H9 (cell line): ENCODE results near the gene APP. TPM values are rescaled to one million over a fixed set of nuclear protein-coding genes. Genes with fewer than 3 reads are reported as not detected.
A peak's percentile ranks its signal among the peaks of the same experiment; 100 is the strongest.

ENCODE experiments used
- DNase-seq: peaks from one replicate; pipeline ENCODE4 v3.0.0-alpha.2; 2017
- H2AFZ ChIP-seq: one replicate; pipeline ENCODE4 v1.6.1; 2013; ENCODE audit warnings: mild to moderate bottlenecking, low read length, control low read depth, moderate library complexity
- H2AK5ac ChIP-seq: 2 replicates; pipeline ENCODE4 v1.6.1; 2013; ENCODE audit warnings: low read length, control low read depth, mixed read lengths; ENCODE audit not compliant: insufficient read length
- H2BK120ac ChIP-seq: one replicate; pipeline ENCODE4 v1.6.1; 2013; ENCODE audit warnings: low read depth, mild to moderate bottlenecking, low read length, control low read depth, inconsistent platforms; ENCODE audit not compliant: poor library complexity, severe bottlenecking
- H2BK12ac ChIP-seq: 2 replicates; pipeline ENCODE4 v1.6.1; 2013; ENCODE audit warnings: low read length, control low read depth, mixed read lengths, low read depth; ENCODE audit not compliant: insufficient read length
- H2BK15ac ChIP-seq: 2 replicates; pipeline ENCODE4 v1.6.1; 2013; ENCODE audit warnings: low read depth, low read length, control low read depth
- H2BK20ac ChIP-seq: one replicate; pipeline ENCODE4 v1.6.1; 2013; ENCODE audit warnings: low read depth, mild to moderate bottlenecking, low read length, control low read depth, inconsistent platforms; ENCODE audit not compliant: poor library complexity, severe bottlenecking
- H2BK5ac ChIP-seq: 2 replicates; pipeline ENCODE4 v1.6.1; 2013; ENCODE audit warnings: low read length, control low read depth, mixed read lengths; ENCODE audit not compliant: insufficient read length
- H3K14ac ChIP-seq: 2 replicates; pipeline ENCODE4 v1.6.1; 2013; ENCODE audit warnings: low read length, control low read depth; ENCODE audit not compliant: insufficient read depth
- H3K18ac ChIP-seq: 2 replicates; pipeline ENCODE4 v1.6.1; 2013; ENCODE audit warnings: low read depth, mild to moderate bottlenecking, mixed read lengths, low read length, control low read depth; ENCODE audit not compliant: insufficient read length
- H3K23ac ChIP-seq: 2 replicates; pipeline ENCODE4 v1.6.1; 2013; ENCODE audit warnings: low read length, control low read depth, mixed read lengths, low read depth; ENCODE audit not compliant: insufficient read length
- H3K23me2 ChIP-seq: 2 replicates; pipeline ENCODE4 v1.6.1; 2013; ENCODE audit warnings: low read depth, mild to moderate bottlenecking, mixed read lengths, low read length, control low read depth; ENCODE audit not compliant: insufficient read length, poor library complexity, severe bottlenecking
- H3K27ac ChIP-seq: 2 replicates; pipeline ENCODE4 v1.5.1; 2013; ENCODE audit warnings: low read length, control low read depth, mixed read lengths, low read depth; ENCODE audit not compliant: insufficient read length
- H3K27me3 ChIP-seq: 2 replicates; pipeline ENCODE4 v1.6.1; 2013; ENCODE audit warnings: low read length, control low read depth, inconsistent platforms; ENCODE audit not compliant: insufficient read depth
- H3K4ac ChIP-seq: 2 replicates; pipeline ENCODE4 v1.6.1; 2013; ENCODE audit warnings: low read depth, mild to moderate bottlenecking, control low read depth, inconsistent platforms, low read length, moderate library complexity
- H3K4me1 ChIP-seq: 2 replicates; pipeline ENCODE4 v1.6.1; 2013; ENCODE audit warnings: low read length, control low read depth, inconsistent platforms; ENCODE audit not compliant: insufficient read depth
- H3K4me2 ChIP-seq: 2 replicates; pipeline ENCODE4 v1.6.1; 2013; ENCODE audit warnings: low read length, control low read depth, mixed read lengths; ENCODE audit not compliant: insufficient read length, insufficient read depth
- H3K56ac ChIP-seq: 2 replicates; pipeline ENCODE4 v1.6.1; 2013; ENCODE audit warnings: low read depth, mild to moderate bottlenecking, mixed read lengths, low read length, control low read depth; ENCODE audit not compliant: insufficient read length
- H3K79me1 ChIP-seq: 2 replicates; pipeline ENCODE4 v1.6.1; 2013; ENCODE audit warnings: low read depth, mild to moderate bottlenecking, moderate library complexity, low read length, control low read depth, inconsistent platforms; ENCODE audit not compliant: insufficient read depth, poor library complexity, severe bottlenecking
- H3K79me2 ChIP-seq: 2 replicates; pipeline ENCODE4 v1.6.1; 2013; ENCODE audit warnings: low read length, control low read depth, inconsistent platforms; ENCODE audit not compliant: insufficient read depth
- H3K9ac ChIP-seq: 2 replicates; pipeline ENCODE4 v1.6.1; 2013; ENCODE audit warnings: low read length, control low read depth, mixed read lengths; ENCODE audit not compliant: insufficient read length; ENCODE audit errors: extremely low read depth
- H3K9me3 ChIP-seq: one replicate; pipeline ENCODE4 v1.6.1; 2013; ENCODE audit warnings: low read depth, low read length, inconsistent platforms; ENCODE audit not compliant: control insufficient read depth
- H3T11ph ChIP-seq: one replicate; pipeline ENCODE4 v1.6.1; 2013; ENCODE audit warnings: mild to moderate bottlenecking, low read length, control low read depth, inconsistent platforms
- H4K20me1 ChIP-seq: one replicate; pipeline ENCODE4 v1.6.1; 2013; ENCODE audit not compliant: control insufficient read depth, insufficient read length, insufficient read depth
- H4K5ac ChIP-seq: 2 replicates; pipeline ENCODE4 v1.6.1; 2013; ENCODE audit warnings: low read depth, mild to moderate bottlenecking, mixed read lengths, low read length, control low read depth; ENCODE audit not compliant: insufficient read length
- H4K8ac ChIP-seq: replicated peaks from 2 replicates; pipeline ENCODE4 v1.6.1; 2013; ENCODE audit warnings: low read length, control low read depth, mixed read lengths, low read depth; ENCODE audit not compliant: insufficient read length
- H4K91ac ChIP-seq: 2 replicates; pipeline ENCODE4 v1.6.1; 2013; ENCODE audit warnings: low read depth, mild to moderate bottlenecking, moderate library complexity, mixed read lengths, low read length, control low read depth; ENCODE audit not compliant: insufficient read length
- H3K27ac Mint-ChIP-seq, 3 experiments: 2 replicates in 2 of 3; 3 replicates in 1 of 3; pipeline ENCODE4 v1.8.0; 2020 to 2021; ENCODE audit warnings: mixed read lengths in 3 of 3, mild to moderate bottlenecking in 1 of 3, moderate library complexity in 1 of 3
- H3K27me3 Mint-ChIP-seq: 2 replicates; pipeline ENCODE4 v1.8.0; 2021; ENCODE audit warnings: low read depth, mild to moderate bottlenecking, moderate library complexity, mixed read lengths
- H3K36me3 Mint-ChIP-seq, 3 experiments: 2 replicates in 2 of 3; 3 replicates in 1 of 3; pipeline ENCODE4 v1.8.0; 2020 to 2021; ENCODE audit warnings: low read depth in 3 of 3, mixed read lengths in 3 of 3; ENCODE audit not compliant: insufficient read depth in 1 of 3
- H3K4me1 Mint-ChIP-seq, 2 experiments: 2 replicates each; pipeline ENCODE4 v1.8.0; 2020; ENCODE audit warnings: mixed read lengths in 2 of 2
- H3K4me3 Mint-ChIP-seq, 2 experiments: 2 replicates in 1 of 2; 3 replicates in 1 of 2; pipeline ENCODE4 v1.8.0; 2020 to 2021; ENCODE audit warnings: mild to moderate bottlenecking in 2 of 2, mixed read lengths in 2 of 2, moderate library complexity in 1 of 2
- H3K9me3 Mint-ChIP-seq, 2 experiments: 2 replicates in 1 of 2; 3 replicates in 1 of 2; pipeline ENCODE4 v1.8.0; 2020; ENCODE audit warnings: mild to moderate bottlenecking in 2 of 2, mixed read lengths in 2 of 2, moderate library complexity in 1 of 2
- WGBS: extraction: QIAGEN DNeasy Blood & Tissue Kit; methylation state at CpG from one replicate; pipeline ENCODE4 v1.1.7; 2013; ENCODE audit warnings: missing lambda C conversion rate, low lambda C conversion rate, mixed read lengths; ENCODE audit not compliant: insufficient read length; ENCODE audit errors: extremely low coverage; 5-methylcytosine and 5-hydroxymethylcytosine counted together
- total RNA-seq: library from RNA; stranded (reverse); gene quantifications from 2 replicates; pipeline ENCODE4 v1.2.1, GENCODE V29; 2021
- TF ChIP-seq, protein P1 (sequence below): fragments of 200-600 bp; sonication (generic); conservative IDR thresholded peaks from 3 replicates; pipeline ENCODE4 v1.8.0; 2021; ENCODE audit warnings: antibody characterized with exemption, mild to moderate bottlenecking

APP gene
- total RNA-seq, 1 experiment from 2014 or later, result 380 TPM

DNA sequence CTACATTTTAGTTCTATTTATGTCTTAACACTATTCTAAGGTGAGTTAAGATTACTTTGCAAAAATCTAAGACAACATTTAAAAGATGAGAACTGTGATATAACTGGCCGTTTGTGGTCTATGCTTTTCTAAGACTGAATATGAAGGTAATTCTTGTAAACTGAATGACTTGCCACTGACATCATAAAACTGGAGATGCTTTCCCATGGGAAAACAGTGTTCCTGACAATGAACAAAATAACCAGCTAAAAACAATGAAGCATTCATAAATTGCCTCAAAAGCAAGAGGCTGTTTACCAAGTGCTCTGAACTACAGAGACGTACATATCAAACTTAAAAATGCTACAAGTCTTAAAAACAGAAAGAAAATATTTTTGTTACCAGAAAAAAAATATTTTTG lies 54.7 kb downstream of the APP start:
- H3K4me2 ChIP-seq, result no peak overlapping the region
- H3K79me2 ChIP-seq, result peaks cover 28% of the 10 kb centered on the region
- no peak overlapping the region for H2AK5ac ChIP-seq
- Mint-ChIP-seq H3K4me3 (no peak overlapping the region; a peak in 1 of 5 replicates), H3K27ac (peak overlapping the region in 2 of 3 experiments; percentile 48 to 93; a peak in 3 of 7 replicates), H3K27me3 (no peaks in the 10 kb centered on the region), H3K36me3 (peaks cover 6 to 11% (median 6%) of the 10 kb centered on the region in 3 experiments; a peak in 4 of 7 replicates), H3K9me3 (no peaks in the 10 kb centered on the region), H3K4me1 (peaks cover 64 to 73% of the 10 kb centered on the region in 2 experiments)
- no peak overlapping the region for H2BK20ac ChIP-seq
- H4K8ac ChIP-seq, result no peak overlapping the region
- no peak overlapping the region for H4K5ac ChIP-seq
- no peak overlapping the region for H3K18ac ChIP-seq
- H3K9ac ChIP-seq, result no peak overlapping the region
- no peak overlapping the region for H2BK120ac ChIP-seq
- H3K9me3 ChIP-seq, result no peaks in the 10 kb centered on the region
- H3K4me1 ChIP-seq, result peaks cover 18% of the 10 kb centered on the region; the same call in 1 of the 2 replicates
- no peak for DNase-seq
- no peak overlapping the region for H4K91ac ChIP-seq
- H2AFZ ChIP-seq, result no peak overlapping the region
- TF ChIP-seq, protein P1, sequence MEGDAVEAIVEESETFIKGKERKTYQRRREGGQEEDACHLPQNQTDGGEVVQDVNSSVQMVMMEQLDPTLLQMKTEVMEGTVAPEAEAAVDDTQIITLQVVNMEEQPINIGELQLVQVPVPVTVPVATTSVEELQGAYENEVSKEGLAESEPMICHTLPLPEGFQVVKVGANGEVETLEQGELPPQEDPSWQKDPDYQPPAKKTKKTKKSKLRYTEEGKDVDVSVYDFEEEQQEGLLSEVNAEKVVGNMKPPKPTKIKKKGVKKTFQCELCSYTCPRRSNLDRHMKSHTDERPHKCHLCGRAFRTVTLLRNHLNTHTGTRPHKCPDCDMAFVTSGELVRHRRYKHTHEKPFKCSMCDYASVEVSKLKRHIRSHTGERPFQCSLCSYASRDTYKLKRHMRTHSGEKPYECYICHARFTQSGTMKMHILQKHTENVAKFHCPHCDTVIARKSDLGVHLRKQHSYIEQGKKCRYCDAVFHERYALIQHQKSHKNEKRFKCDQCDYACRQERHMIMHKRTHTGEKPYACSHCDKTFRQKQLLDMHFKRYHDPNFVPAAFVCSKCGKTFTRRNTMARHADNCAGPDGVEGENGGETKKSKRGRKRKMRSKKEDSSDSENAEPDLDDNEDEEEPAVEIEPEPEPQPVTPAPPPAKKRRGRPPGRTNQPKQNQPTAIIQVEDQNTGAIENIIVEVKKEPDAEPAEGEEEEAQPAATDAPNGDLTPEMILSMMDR, result no peak
- H3K27ac ChIP-seq, result no peak overlapping the region
- H3K56ac ChIP-seq, result no peak overlapping the region
- WGBS, result no CpG with 5 or more reads among the region's 2 CpGs
- no peak overlapping the region for H3K4ac ChIP-seq
- H2BK5ac ChIP-seq, result no peak overlapping the region
- no peak overlapping the region for H3K23ac ChIP-seq
- H2BK12ac ChIP-seq, result no peak overlapping the region
- no peaks in the 10 kb centered on the region for H4K20me1 ChIP-seq
- H3T11ph ChIP-seq, result no peak overlapping the region
- no peaks in the 10 kb centered on the region for H3K27me3 ChIP-seq
- H2BK15ac ChIP-seq, result no peak overlapping the region
- no peaks in the 10 kb centered on the region for H3K23me2 ChIP-seq
- H3K79me1 ChIP-seq, result peaks cover 9% of the 10 kb centered on the region
- H3K14ac ChIP-seq, result no peak overlapping the region
